Gastrocnemius medialis (tissue), 4 donors: ENCODE results near the gene PDLIM1. TPM values are rescaled to one million over a fixed set of nuclear protein-coding genes. Genes with fewer than 3 reads are reported as not detected.

Experiments
- ATAC-seq, 2 donors: fragments of 150-250 bp; one replicate each; pipeline ENCODE4 v1.9.1; 2016
- DNase-seq, 2 donors: peaks; one replicate each; pipeline ENCODE4 v3.0.0-alpha.2; 2019
- H3K27ac ChIP-seq, 4 donors: fragments of 200-600 bp; sonication (generic); 1 replicate in 1 of 4; 2 replicates in 3 of 4; pipeline ENCODE4 v1.5.1; 2016 to 2018; ENCODE audit warnings: mild to moderate bottlenecking in 2 of 4, moderate library complexity in 1 of 4
- H3K27me3 ChIP-seq, 3 donors: fragments of 200-600 bp; sonication (generic) in 2 of 3; 1 replicate in 1 of 3; 2 replicates in 2 of 3; pipeline versions ENCODE4 v1.5.1 to v1.6.0; 2016 to 2019; ENCODE audit warnings: mild to moderate bottlenecking in 1 of 3, moderate library complexity in 1 of 3
- H3K36me3 ChIP-seq, 2 donors: fragments of 200-600 bp; sonication (generic) in 1 of 2; one replicate each; pipeline ENCODE4 v1.5.1; 2017 to 2018
- H3K4me1 ChIP-seq, 2 donors: fragments of 200-600 bp; sonication (generic) in 1 of 2; one replicate each; pipeline ENCODE4 v1.5.1; 2016 to 2017; ENCODE audit warnings: mild to moderate bottlenecking in 2 of 2
- H3K4me3 ChIP-seq, 4 donors: fragments of 200-600 bp; sonication (generic) in 3 of 4; 1 replicate in 1 of 4; 2 replicates in 3 of 4; pipeline ENCODE4 v1.5.1; 2016 to 2019; ENCODE audit warnings: mild to moderate bottlenecking in 2 of 4
- H3K9me3 ChIP-seq, 3 donors: fragments of 200-600 bp; sonication (generic) in 2 of 3; 1 replicate in 1 of 3; 2 replicates in 2 of 3; pipeline ENCODE4 v1.5.1; 2016 to 2019
- CTCF ChIP-seq, 5 experiments: fragments of 450-650 bp in 3 of 5; fragments of 200-600 bp in 2 of 5; sonication (generic) in 2 of 5; IDR thresholded peaks in 4 of 5; conservative IDR thresholded peaks in 1 of 5; 1 replicate in 4 of 5; 2 replicates in 1 of 5; pipeline ENCODE4 v1.5.1; 2016 to 2019; ENCODE audit warnings: antibody characterized with exemption in 5 of 5, mild to moderate bottlenecking in 3 of 5, moderate library complexity in 3 of 5
- POLR2A ChIP-seq, 2 donors: fragments of 450-650 bp; IDR thresholded peaks; one replicate each; pipeline ENCODE4 v1.6.1; 2017; ENCODE audit warnings: antibody characterized with exemption in 2 of 2, mild to moderate bottlenecking in 2 of 2, moderate library complexity in 2 of 2
- in situ Hi-C, 4 donors: fragments of 200-750 bp; cut with MboI; loops; one replicate each; pipeline versions ENCODE4 v1.15.0 to v1.8.0; 2017; ENCODE audit warnings: low sequenced_read_pairs in 4 of 4
- intact Hi-C: fragments of 100-400 bp; cut with DNase I; formaldehyde crosslinking; loops from one replicate; pipeline ENCODE4 v1.15.1; 2023; ENCODE audit warnings: low total_unique reads
- total RNA-seq, 4 donors: library from RNA; depleted of rRNA; stranded (reverse); fragments of >200 nt; gene quantifications; one replicate each; pipeline versions ENCODE4 v1.1.0 to v1.2.3, GENCODE V29; 2016

Gene PDLIM1
- total RNA-seq, 4 donors from 2014 or later = 157 to 572 (median 272) TPM

GRCh38 chr10:95295031-95295755 is 4.4 kb upstream of the PDLIM1 start:
- peak overlapping the region; percentile 30 to 47 (median 36) for H3K27ac ChIP-seq

DNA sequence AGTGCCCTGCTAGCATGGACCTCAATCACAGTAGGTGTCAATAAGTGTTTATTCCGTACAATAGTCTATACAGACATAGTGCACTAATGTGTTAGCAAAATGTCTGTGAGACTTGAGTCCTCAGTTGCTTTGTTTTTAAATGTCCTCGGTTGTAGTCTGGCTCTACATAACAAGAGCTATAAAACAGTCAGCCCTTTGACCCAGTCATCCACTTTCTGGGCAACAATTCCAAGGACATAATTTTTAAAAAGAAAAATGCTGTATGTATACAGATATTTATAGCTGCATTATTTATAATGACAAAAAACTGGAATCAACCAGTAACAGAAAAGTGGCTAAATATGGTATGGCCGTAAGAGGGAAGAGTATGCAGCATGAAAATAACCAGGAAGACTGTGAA is 2.8 kb upstream of the PDLIM1 start:
- Histone ChIP-seq H3K27ac (no peak overlapping the region), H3K36me3 (no peaks in the 10 kb centered on the region), H3K27me3 (no peaks in the 10 kb centered on the region), H3K4me1 (peaks cover 9 to 10% of the 10 kb centered on the region in 2 donors), H3K4me3 (no peak overlapping the region), H3K9me3 (no peaks in the 10 kb centered on the region)
- in situ Hi-C loops (no loop called here), intact Hi-C loops (no loop called here)
- no peak for DNase-seq
- ATAC-seq = no peak
- no peak for TF ChIP-seq CTCF (IDR thresholded peaks at IDR 0.05 in 4 of 5, conservative IDR thresholded peaks at IDR 0.05 in 1 of 5)
- no peak for TF ChIP-seq POLR2A (IDR thresholded peaks at IDR 0.05)

More at GRCh38 chr10:95295031-95295755, 4.4 kb upstream of the PDLIM1 start:
- no peak for TF ChIP-seq CTCF (IDR thresholded peaks at IDR 0.05 in 4 of 5, conservative IDR thresholded peaks at IDR 0.05 in 1 of 5)
- no peak for TF ChIP-seq POLR2A (IDR thresholded peaks at IDR 0.05)
- Histone ChIP-seq H3K4me3 (peak overlapping the region; percentile 41 to 54 (median 43)), H3K9me3 (no peaks in the 10 kb centered on the region), H3K36me3 (no peaks in the 10 kb centered on the region), H3K4me1 (peaks cover 9 to 10% of the 10 kb centered on the region in 2 donors), H3K27me3 (no peaks in the 10 kb centered on the region)
- DNase-seq (no peak), ATAC-seq (peak; percentile 6 to 31)
- in situ Hi-C loops = no loop called here
- intact Hi-C loops = no loop called here

- in situ Hi-C loops = no loop called here
- H3K4me3 ChIP-seq = peak overlapping the region; percentile 53 to 89 (median 72)
- TF ChIP-seq POLR2A (IDR thresholded peaks at IDR 0.05) = no peak
- no peak for TF ChIP-seq CTCF (IDR thresholded peaks at IDR 0.05 in 4 of 5, conservative IDR thresholded peaks at IDR 0.05 in 1 of 5)
- H3K27ac ChIP-seq = peak overlapping the region; percentile 80 to 97 (median 92)
- no peaks in the 10 kb centered on the region for H3K27me3 ChIP-seq
- DNase-seq = no peak
- H3K36me3 ChIP-seq = no peaks in the 10 kb centered on the region
- H3K9me3 ChIP-seq = no peaks in the 10 kb centered on the region
- no peak for ATAC-seq
- intact Hi-C loops = no loop called here
- peaks cover 22 to 28% of the 10 kb centered on the region in 2 donors for H3K4me1 ChIP-seq
These were observed 699 bp upstream of the PDLIM1 start for GRCh38 chr10:95291365-95292039.

GRCh38 chr10:95289921-95290421 is 832 bp downstream of the PDLIM1 start:
- ATAC-seq = no peak

More at GRCh38 chr10:95289921-95290421, 832 bp downstream of the PDLIM1 start:
- DNase-seq = no peak
- no peaks in the 10 kb centered on the region for H3K36me3 ChIP-seq
- in situ Hi-C loops (no loop called here), intact Hi-C loops (loop anchor here (5.0 kb wide), 4 partner anchors 37 to 117 kb away; no protein-coding TSS in a partner anchor)
- no peak for TF ChIP-seq POLR2A (IDR thresholded peaks at IDR 0.05)
- peak in 1 of 5 experiments; percentile 4 for TF ChIP-seq CTCF (IDR thresholded peaks at IDR 0.05 in 4 of 5, conservative IDR thresholded peaks at IDR 0.05 in 1 of 5)
- peaks cover 28 to 39% of the 10 kb centered on the region in 2 donors for H3K4me1 ChIP-seq
- H3K9me3 ChIP-seq = no peaks in the 10 kb centered on the region
- peak overlapping the region; percentile 80 to 97 (median 92) for H3K27ac ChIP-seq
- peak overlapping the region; percentile 66 to 89 (median 72) for H3K4me3 ChIP-seq
- no peaks in the 10 kb centered on the region for H3K27me3 ChIP-seq
